Neural cell (in vitro differentiated cells): ENCODE data around the gene C2CD4A.

Source experiments
- CTCF ChIP-seq: fragments of 450-650 bp; IDR thresholded peaks from 2 replicates; pipeline ENCODE4 v1.5.1; 2014; ENCODE audit warnings: antibody characterized with exemption, mild to moderate bottlenecking, moderate library complexity; ENCODE audit not compliant: poor library complexity, severe bottlenecking
- EP300 ChIP-seq: fragments of 450-650 bp; conservative IDR thresholded peaks from 2 replicates; pipeline ENCODE4 v1.6.1; 2014; ENCODE audit warnings: antibody characterized with exemption, mild to moderate bottlenecking, moderate library complexity; ENCODE audit not compliant: poor library complexity, severe bottlenecking
- EZH2 ChIP-seq: fragments of 200-600, 300-800 bp; shearing (Covaris generic), sonication (generic); IDR thresholded peaks from 2 replicates; pipeline ENCODE4 v1.6.1; 2014; ENCODE audit warnings: antibody characterized with exemption, low read length, borderline replicate concordance, mild to moderate bottlenecking; ENCODE audit not compliant: insufficient read depth, poor library complexity, severe bottlenecking
- MXI1 ChIP-seq: fragments of 450-650 bp; conservative IDR thresholded peaks from 2 replicates; pipeline ENCODE4 v1.6.1; 2014; ENCODE audit warnings: antibody characterized with exemption, mild to moderate bottlenecking; ENCODE audit not compliant: poor library complexity, severe bottlenecking
- POLR2AphosphoS5 ChIP-seq: IDR thresholded peaks from 2 replicates; pipeline ENCODE4 v1.6.1; 2012
- RAD21 ChIP-seq: fragments of 450-650 bp; conservative IDR thresholded peaks from 2 replicates; pipeline ENCODE4 v1.6.1; 2014; ENCODE audit warnings: antibody characterized with exemption, mild to moderate bottlenecking, moderate library complexity
- REST ChIP-seq: IDR thresholded peaks from 2 replicates; pipeline ENCODE4 v1.6.1; 2012; ENCODE audit warnings: borderline replicate concordance
- SMC3 ChIP-seq: fragments of 450-650 bp; conservative IDR thresholded peaks from 2 replicates; pipeline ENCODE4 v1.6.1; 2014; ENCODE audit warnings: antibody characterized with exemption, mild to moderate bottlenecking, moderate library complexity; ENCODE audit not compliant: poor library complexity
- TAF1 ChIP-seq: IDR thresholded peaks from 2 replicates; pipeline ENCODE4 v1.6.1; 2012; ENCODE audit warnings: low read depth

GRCh38 chr15:62085740-62086139, 19.0 kb downstream of the C2CD4A start:
- TF ChIP-seq EZH2 (no peak), RAD21 (no peak), CTCF (no peak), EP300 (no peak), SMC3 (no peak), TAF1 (no peak), POLR2AphosphoS5 (no peak), REST (no peak), MXI1 (no peak)
